Ovary (tissue), 9 donors: ENCODE measurements around the gene GTF3A. TPM values are rescaled to one million over a fixed set of nuclear protein-coding genes. Genes with fewer than 3 reads are reported as not detected.

Experiments used
- DNase-seq, 5 donors: peaks; one replicate each; pipeline ENCODE4 v3.0.0-alpha.2; 2019 to 2020
- H3K27ac ChIP-seq, 2 donors: fragments of 200-600 bp; one replicate each; pipeline versions ENCODE4 v1.5.1 to v1.8.0; 2019 to 2022
- H3K27me3 ChIP-seq: fragments of 200-600 bp; one replicate; pipeline ENCODE4 v1.8.0; 2022
- H3K36me3 ChIP-seq: fragments of 200-600 bp; sonication (generic); one replicate; pipeline ENCODE4 v1.5.1; 2019
- H3K4me1 ChIP-seq: one replicate; pipeline ENCODE4 v1.8.1; 2013; ENCODE audit warnings: mild to moderate bottlenecking, moderate library complexity; ENCODE audit not compliant: insufficient read depth
- H3K4me3 ChIP-seq: fragments of 200-600 bp; sonication (generic); one replicate; pipeline ENCODE4 v1.5.1; 2017
- H3K9me3 ChIP-seq, 2 donors: fragments of 200-600 bp in 1 of 2; sonication (generic) in 1 of 2; one replicate each; pipeline versions ENCODE4 v1.5.1 to v1.8.1; 2013 to 2019; ENCODE audit warnings: mild to moderate bottlenecking in 1 of 2, moderate library complexity in 1 of 2
- EP300 ChIP-seq: sonication (generic); formaldehyde crosslinking; IDR thresholded peaks from one replicate; pipeline ENCODE4 v1.6.1; 2017; ENCODE audit warnings: antibody characterized with exemption
- POLR2A ChIP-seq: fragments of 450-650 bp; IDR thresholded peaks from one replicate; pipeline ENCODE4 v1.6.1; 2017; ENCODE audit warnings: antibody characterized with exemption, mild to moderate bottlenecking, moderate library complexity
- WGBS, 3 donors: extraction: QIAGEN DNeasy Blood & Tissue Kit in 1 of 3; methylation state at CpG; one replicate each; pipeline versions ENCODE4 v1.1.5 to v1.1.7; 2013 to 2017; 5-methylcytosine and 5-hydroxymethylcytosine counted together
- intact Hi-C, 4 donors: fragments of 100-400 bp; cut with DNase I; formaldehyde crosslinking; loops; one replicate each; pipeline versions ENCODE4 v1.11.0 to v1.15.1; 2022 to 2023
- polyA plus RNA-seq, 2 donors: library from polyadenylated mRNA; stranded (reverse); fragments of 200-250 nt in 1 of 2; fragments of 350-450 nt in 1 of 2; fragmentation: Illumina TruSeq in 1 of 2; extraction: RNeasy Lipid Tissue Mini Kit (QIAGEN cat#74804) in 1 of 2; gene quantifications; one replicate each; pipeline ENCODE4 v1.2.3, GENCODE V29; 2013 to 2014
- total RNA-seq, 7 donors: library from RNA; depleted of rRNA in 2 of 7; stranded (reverse); fragments of >200 nt in 2 of 7; fragmentation: NEBNext Ultra II Directional in 3 of 7; extraction: Animal tissue kit (Norgen Biotek cat#: 25700) in 3 of 7; gene quantifications; one replicate each; pipeline versions ENCODE4 v1.1.0 to v1.2.4, GENCODE V29; 2016 to 2023
- TF ChIP-seq, protein P1 (sequence below), 3 donors: fragments of 450-650 bp in 2 of 3; fragments of 200-600 bp in 1 of 3; IDR thresholded peaks; one replicate each; pipeline versions ENCODE4 v1.5.1 to v1.8.0; 2016 to 2022; ENCODE audit warnings: antibody characterized with exemption in 3 of 3, mild to moderate bottlenecking in 1 of 3
- donor health status: DM: no; HTN: no; CAD: no; lungs with moderate emphysema.
- donor health status: DM: no; HTN: no; CAD: no.
- donor health status: Bipolar disorder and iron deficiency.
- donor health status: DM: yes; HTN: yes; CAD: no.
- donor health status: DM: no; HTN: no; CAD: no.
- donor health status: DM: yes; HTN: yes; CAD: no.

The GTF3A gene
- total and polyA plus RNA-seq, 9 donors = 41.0 to 87.6 (median 46.9) TPM

DNA sequence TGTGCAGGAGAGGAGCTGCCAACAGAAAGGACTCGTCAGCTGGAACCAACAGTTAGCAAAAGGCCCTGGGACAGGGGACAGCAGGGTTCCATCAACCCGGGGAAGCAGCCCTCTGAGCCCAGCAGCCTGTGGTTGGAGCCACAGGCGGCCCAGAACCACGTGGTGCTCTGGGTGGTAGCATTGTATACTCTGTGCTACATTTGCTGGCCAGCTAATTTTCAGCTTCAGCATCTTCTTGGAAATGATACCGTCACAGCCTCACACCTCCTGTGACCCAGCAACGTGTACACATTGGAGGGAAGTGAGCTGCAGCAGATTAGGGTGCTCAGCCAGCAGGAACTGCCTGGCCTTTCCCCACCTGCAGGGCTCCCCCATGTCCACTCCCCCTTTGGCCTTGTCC lies 39.1 kb downstream of the GTF3A start:
- Histone ChIP-seq H3K27ac (no peak overlapping the region), H3K4me3 (no peak overlapping the region), H3K27me3 (no peaks in the 10 kb centered on the region), H3K36me3 (no peaks in the 10 kb centered on the region), H3K4me1 (no peaks in the 10 kb centered on the region), H3K9me3 (no peaks in the 10 kb centered on the region)
- intact Hi-C loops = no loop called here
- DNase-seq = no peak
- TF ChIP-seq EP300 = no peak
- TF ChIP-seq POLR2A = no peak
- 71 to 83% (median 79%) methylated on average over 6 of the region's 6 CpGs for WGBS, 3 donors

DNA sequence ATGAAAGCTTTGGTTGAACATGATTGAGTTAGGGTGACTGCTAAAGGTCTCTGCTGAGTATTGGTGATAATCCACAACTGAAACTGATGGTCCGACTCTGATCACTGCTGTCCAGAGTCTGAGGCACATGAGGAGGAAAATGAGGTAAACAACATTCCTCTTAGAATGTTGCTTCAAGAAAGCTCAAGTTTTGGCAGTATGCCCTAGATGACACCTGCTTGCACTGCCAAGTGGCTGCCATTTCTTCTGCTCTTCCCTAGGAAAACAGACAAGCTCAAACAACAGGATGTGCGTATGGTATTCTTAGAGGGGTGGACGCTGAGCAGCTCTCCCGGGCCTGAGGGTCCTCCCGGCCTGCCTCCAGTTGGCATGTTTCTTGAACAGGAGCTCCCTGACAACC lies 41.2 kb downstream of the GTF3A start:
- H3K4me1 ChIP-seq = no peaks in the 10 kb centered on the region
- H3K9me3 ChIP-seq = no peaks in the 10 kb centered on the region

GRCh38 chr13:27466513-27466912 lies 42.1 kb downstream of the GTF3A start:
- Histone ChIP-seq H3K27ac (no peak overlapping the region), H3K4me1 (no peaks in the 10 kb centered on the region), H3K4me3 (no peak overlapping the region), H3K9me3 (no peaks in the 10 kb centered on the region), H3K27me3 (no peaks in the 10 kb centered on the region), H3K36me3 (no peaks in the 10 kb centered on the region)
- 12 to 31% (median 21%) methylated on average over 3 of the region's 3 CpGs for WGBS, 3 donors
- no peak for DNase-seq
- TF ChIP-seq EP300 = no peak
- TF ChIP-seq POLR2A = no peak
- TF ChIP-seq, protein P1, sequence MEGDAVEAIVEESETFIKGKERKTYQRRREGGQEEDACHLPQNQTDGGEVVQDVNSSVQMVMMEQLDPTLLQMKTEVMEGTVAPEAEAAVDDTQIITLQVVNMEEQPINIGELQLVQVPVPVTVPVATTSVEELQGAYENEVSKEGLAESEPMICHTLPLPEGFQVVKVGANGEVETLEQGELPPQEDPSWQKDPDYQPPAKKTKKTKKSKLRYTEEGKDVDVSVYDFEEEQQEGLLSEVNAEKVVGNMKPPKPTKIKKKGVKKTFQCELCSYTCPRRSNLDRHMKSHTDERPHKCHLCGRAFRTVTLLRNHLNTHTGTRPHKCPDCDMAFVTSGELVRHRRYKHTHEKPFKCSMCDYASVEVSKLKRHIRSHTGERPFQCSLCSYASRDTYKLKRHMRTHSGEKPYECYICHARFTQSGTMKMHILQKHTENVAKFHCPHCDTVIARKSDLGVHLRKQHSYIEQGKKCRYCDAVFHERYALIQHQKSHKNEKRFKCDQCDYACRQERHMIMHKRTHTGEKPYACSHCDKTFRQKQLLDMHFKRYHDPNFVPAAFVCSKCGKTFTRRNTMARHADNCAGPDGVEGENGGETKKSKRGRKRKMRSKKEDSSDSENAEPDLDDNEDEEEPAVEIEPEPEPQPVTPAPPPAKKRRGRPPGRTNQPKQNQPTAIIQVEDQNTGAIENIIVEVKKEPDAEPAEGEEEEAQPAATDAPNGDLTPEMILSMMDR (IDR thresholded peaks at IDR 0.05) = no peak
- intact Hi-C loops = no loop called here

More for the DNA sequence above, 41.2 kb downstream of the GTF3A start:
- Histone ChIP-seq H3K4me3 (no peak overlapping the region), H3K27ac (no peak overlapping the region), H3K27me3 (no peaks in the 10 kb centered on the region), H3K36me3 (no peaks in the 10 kb centered on the region)
- WGBS, 3 donors = 44 to 70% (median 60%) methylated on average over 5 of the region's 5 CpGs
- TF ChIP-seq POLR2A (no peak), EP300 (no peak)
- TF ChIP-seq, protein P1 (IDR thresholded peaks at IDR 0.05) = no peak
- intact Hi-C loops = no loop called here
- DNase-seq = no peak

- no peak for DNase-seq
- no peaks in the 10 kb centered on the region for H3K27me3 ChIP-seq
- no peak overlapping the region for H3K27ac ChIP-seq
- H3K4me3 ChIP-seq = no peak overlapping the region
- WGBS, 3 donors = 67 to 71% (median 68%) methylated on average over 5 of the region's 5 CpGs
- intact Hi-C loops = no loop called here
- no peaks in the 10 kb centered on the region for H3K4me1 ChIP-seq
- no peak for TF ChIP-seq EP300
- TF ChIP-seq POLR2A = no peak
- TF ChIP-seq, protein P1 (IDR thresholded peaks at IDR 0.05) = no peak
- no peaks in the 10 kb centered on the region for H3K36me3 ChIP-seq
- no peaks in the 10 kb centered on the region for H3K9me3 ChIP-seq
Observed at GRCh38 chr13:27470075-27470820, 45.8 kb downstream of the GTF3A start.

GRCh38 chr13:27472441-27472840 lies 48.0 kb downstream of the GTF3A start:
- WGBS, 3 donors = 81 to 85% (median 84%) methylated on average over 2 of the region's 2 CpGs
- DNase-seq = no peak
- no peak overlapping the region for H3K27ac ChIP-seq
- no peaks in the 10 kb centered on the region for H3K4me1 ChIP-seq
- H3K27me3 ChIP-seq = no peaks in the 10 kb centered on the region
- no peak overlapping the region for H3K4me3 ChIP-seq
- intact Hi-C loops = no loop called here
- TF ChIP-seq, protein P1 (IDR thresholded peaks at IDR 0.05) = no peak
- TF ChIP-seq POLR2A (no peak), EP300 (no peak)
- no peaks in the 10 kb centered on the region for H3K36me3 ChIP-seq
- H3K9me3 ChIP-seq = no peaks in the 10 kb centered on the region
